GM20000 (cell line): ENCODE data around the gene SRMS.

Experiments used
- DNase-seq: peaks from one replicate; pipeline ENCODE4 v3.0.0; 2012; ENCODE audit warnings: low spot score
- TF ChIP-seq, protein P1 (sequence below): IDR thresholded peaks from 2 replicates; pipeline ENCODE4 v1.5.1; 2012; ENCODE audit warnings: mild to moderate bottlenecking, control low read depth; ENCODE audit errors: extremely low read depth, missing control alignments

Gene SRMS

DNA sequence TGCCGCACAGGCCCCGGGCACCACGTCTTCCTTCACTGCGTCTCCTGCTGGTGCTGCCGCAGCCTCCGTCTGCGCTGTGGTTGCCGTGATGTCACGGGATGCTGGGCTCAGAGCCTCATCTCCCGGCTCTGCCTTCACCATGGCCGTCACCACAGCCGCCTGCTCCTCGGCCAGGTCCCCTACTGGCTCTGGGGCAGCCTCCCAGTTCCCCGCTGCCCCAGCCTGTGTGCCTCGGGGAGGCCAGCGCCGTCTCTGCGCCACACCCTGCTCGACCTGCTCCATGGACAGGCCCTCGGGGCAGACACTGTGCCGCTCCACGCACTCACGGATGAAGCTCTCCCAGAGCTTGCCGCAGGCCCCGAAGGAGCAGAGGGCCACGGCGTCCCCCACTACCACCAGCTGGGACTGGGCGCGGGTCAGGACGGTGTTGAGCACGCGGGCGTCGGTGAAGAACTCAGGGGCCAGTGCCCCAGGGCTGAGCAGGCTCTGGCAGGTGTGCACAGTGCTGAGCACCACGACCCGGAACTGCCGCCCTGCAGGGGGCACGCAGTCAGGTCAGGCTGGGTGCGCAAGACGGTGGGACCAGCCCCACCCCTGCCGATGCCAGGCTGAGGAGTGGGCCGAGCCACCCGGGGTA is 18.3 kb upstream of the SRMS start:
- no peak for DNase-seq
- TF ChIP-seq, protein P1, sequence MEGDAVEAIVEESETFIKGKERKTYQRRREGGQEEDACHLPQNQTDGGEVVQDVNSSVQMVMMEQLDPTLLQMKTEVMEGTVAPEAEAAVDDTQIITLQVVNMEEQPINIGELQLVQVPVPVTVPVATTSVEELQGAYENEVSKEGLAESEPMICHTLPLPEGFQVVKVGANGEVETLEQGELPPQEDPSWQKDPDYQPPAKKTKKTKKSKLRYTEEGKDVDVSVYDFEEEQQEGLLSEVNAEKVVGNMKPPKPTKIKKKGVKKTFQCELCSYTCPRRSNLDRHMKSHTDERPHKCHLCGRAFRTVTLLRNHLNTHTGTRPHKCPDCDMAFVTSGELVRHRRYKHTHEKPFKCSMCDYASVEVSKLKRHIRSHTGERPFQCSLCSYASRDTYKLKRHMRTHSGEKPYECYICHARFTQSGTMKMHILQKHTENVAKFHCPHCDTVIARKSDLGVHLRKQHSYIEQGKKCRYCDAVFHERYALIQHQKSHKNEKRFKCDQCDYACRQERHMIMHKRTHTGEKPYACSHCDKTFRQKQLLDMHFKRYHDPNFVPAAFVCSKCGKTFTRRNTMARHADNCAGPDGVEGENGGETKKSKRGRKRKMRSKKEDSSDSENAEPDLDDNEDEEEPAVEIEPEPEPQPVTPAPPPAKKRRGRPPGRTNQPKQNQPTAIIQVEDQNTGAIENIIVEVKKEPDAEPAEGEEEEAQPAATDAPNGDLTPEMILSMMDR, result no peak

DNA sequence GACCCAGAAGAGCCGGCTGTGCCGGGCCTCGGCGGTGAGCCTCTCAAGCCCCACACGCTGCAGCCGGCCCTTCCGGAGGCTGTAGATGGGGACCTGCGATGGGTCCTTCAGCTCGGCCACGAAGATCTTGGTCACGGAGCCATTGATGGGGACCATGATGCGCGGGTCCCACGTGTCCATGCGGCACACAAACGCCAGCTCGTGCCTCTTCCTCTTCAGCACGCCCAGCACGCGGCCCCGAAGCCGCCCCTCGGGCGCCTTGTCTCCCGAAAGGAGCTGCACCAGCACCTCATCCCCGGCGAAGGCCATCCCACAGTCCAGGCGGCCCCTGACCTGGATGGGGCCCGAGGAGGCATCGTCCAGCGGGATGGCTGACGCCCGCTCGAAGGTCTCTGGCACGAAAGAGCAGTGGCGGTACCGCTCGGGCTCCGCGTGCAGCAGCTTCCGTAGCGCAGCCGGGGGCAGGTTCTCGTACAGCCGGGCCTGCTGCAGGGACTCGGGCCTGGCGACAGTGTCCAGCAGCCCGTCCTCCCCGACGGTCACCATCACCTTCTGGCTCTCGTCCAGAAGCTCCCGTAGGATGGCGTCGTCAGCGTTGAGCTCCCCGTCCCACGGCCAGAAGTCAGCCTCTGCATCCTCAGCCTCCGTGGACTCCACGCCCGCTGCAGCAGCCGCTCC is 17.6 kb upstream of the SRMS start:
- TF ChIP-seq, protein P1, result no peak

DNA sequence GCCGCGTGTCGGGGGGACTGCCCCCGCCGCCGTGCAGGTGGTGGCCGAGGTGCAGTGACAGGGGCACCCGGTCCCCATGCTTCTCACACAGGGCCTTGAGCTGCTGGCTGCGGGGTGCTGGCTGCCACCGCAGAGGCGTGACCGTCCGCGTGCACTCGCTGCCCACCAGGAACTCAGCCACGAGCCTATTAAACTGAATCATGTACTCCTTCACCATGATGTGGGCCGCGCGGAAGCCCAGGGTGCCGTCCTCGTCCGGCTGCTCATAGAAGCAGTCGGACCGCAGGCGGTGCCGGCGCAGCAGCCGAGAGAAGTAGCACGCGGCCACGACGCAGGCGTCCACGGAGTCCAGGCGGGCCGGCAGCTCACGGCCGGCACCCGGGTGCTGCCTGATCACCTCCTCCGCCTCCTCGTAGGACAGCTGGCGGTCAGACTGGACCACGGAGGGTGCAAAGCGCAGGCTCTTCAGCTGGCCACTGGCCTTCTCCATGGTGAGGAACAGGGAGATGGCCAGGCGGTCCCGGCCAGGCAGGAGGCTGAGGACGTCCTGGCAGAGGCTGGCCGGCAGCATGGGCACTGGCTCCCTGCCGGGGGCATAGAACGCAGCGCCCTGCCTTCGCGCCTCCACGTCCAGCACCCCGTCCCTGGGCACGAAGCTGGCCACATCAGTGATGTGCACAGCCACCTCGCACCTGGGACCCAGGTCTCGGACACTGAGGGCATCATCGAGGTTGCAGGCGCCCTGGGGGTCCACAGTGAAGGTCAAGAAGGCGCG is 16.7 kb upstream of the SRMS start:
- DNase-seq, result no peak
- TF ChIP-seq, protein P1, result no peak

More for the DNA sequence above, 17.6 kb upstream of the SRMS start:
- DNase-seq, result no peak

DNA sequence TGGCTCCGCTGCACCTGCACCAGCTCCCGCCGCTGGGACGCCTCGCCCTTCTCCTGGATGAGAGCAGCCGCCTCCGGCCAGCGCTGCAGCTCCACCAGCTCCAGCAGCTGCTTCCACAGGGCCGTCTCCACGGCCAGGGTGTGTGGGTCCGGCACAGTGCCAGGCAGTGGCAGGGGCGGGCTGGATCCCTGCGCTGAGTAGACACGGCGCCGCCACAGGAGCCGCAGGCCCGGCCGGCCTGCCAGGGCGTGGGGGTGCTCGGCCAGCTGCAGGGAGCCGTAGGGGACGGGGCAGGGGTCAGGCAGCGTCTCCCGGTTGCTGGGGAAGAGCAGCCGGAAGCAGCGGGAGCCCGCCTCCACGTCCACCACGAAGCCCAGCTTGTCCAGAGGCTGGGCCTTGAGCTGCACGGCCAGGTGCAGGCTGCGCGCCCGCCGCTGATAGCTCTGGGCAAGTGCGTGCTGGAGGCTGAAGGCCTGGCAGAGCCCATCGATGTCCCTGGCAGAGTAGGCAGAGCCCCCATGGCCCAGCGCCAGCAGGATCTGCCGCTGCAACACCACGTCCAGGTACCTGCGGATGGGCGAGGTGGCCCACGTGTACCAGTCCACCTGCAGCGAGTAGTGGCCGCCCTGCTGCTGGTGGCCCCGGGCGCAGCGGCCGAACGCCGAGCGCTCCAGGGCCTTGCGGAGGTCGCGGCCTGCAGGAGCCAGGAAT is 15.8 kb upstream of the SRMS start:
- TF ChIP-seq, protein P1, result no peak
- DNase-seq, result no peak

DNA sequence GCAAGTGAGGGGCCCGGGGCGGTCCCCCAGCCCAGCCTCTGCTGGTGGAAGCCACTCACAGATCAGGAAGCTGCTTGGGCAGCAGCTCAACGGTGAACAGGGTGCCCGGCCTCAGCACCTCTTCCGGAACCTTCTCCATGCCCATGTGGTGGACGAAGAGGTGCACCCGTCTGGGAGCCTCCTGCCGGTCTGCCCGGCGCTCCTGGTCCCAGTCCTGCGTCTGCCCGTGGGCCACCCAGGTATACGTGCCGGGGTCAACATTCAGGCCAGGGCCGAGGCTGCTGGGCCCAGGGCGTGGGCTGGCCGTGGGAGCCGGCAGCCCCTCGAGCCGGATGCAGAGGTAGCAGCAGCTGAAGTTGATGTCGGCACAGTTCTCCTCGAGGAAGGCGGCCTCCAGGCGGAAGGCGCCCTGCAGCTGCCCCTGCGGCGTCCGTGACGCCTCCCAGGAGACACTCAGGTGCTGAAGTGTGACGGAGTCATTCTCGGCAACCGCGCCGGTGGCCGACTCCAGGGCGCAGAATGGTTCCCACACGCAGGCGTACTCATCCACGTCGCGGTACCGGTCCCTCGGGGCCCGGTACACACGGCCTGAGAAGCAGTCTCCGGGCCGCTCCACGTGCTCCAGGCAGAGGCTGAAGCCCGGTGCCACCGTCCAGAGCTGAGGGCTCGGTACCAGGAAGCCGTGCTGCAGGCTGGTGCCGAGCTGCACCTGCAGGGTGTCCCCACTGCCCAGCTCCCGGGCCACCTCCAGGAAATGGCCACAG is 15.1 kb upstream of the SRMS start:
- TF ChIP-seq, protein P1, result no peak
- DNase-seq, result no peak

DNA sequence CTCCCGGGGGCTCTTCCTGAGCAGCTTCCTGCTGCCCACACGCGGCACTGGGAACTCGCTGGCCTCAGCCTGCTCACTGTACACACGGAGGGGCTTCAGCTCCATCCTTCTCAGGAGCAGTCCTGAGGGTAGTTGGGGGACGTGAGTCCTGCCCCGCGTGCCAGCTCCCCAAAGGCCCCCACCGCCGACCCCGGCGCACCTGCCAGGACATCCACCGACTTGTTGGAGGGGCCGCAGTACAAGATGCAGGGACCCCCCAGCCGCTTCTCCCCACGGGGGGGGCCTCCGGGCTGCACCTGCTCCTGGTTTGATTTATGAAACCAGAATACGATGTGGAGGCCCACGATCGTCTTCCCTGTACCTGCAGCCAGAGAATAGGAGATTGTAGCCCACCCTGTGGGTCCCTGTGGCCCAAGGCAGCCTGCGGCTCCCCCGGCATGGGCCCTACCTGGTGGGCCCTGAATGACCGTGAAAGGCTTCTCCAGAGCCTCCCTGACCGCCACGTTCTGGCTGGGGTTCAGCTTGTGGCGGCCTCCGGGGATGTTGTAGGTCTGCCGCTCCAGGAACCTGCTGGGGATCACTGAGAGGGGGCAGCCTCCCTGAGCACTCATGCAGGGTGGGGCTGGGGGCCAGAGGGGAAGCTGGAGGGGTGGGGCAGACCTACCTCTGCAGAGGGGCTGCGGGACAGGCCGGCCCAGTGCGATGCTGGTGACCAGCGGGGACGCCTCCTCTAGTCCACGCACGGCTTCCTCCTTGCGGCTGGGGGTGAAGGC is 14.3 kb upstream of the SRMS start:
- no peak for DNase-seq
- TF ChIP-seq, protein P1, result no peak
